ENCODE measurements around the gene ATP5F1D. TPM values are rescaled to one million over a fixed set of nuclear protein-coding genes. Genes with fewer than 3 reads are reported as not detected.
A peak's percentile ranks its signal among the peaks of the same experiment; 100 is the strongest.

Gene ATP5F1D
- total RNA-seq, 2 experiments from 2014 or later, result 151 to 166 TPM

- CTCF ChIA-PET, result interaction anchor here (1.2 kb wide), 1 partner anchor 13 kb away, joined by 3 read pairs; no protein-coding TSS in a partner anchor
- H3K27ac Mint-ChIP-seq, result no peak overlapping the region
- no peaks in the 10 kb centered on the region for H3K36me3 Mint-ChIP-seq (ENCODE audit: low read depth)
- no peaks in the 10 kb centered on the region for H3K9me3 Mint-ChIP-seq
- no peak for DNase-seq
- no peaks in the 10 kb centered on the region for H3K27me3 Mint-ChIP-seq
- H3K4me1 Mint-ChIP-seq, result no peaks in the 10 kb centered on the region
- no peak overlapping the region for H3K4me3 Mint-ChIP-seq
- POLR2A ChIA-PET, result no interaction called here
These were observed 10.6 kb upstream of the ATP5F1D start for GRCh38 chr19:1230783-1231489.

- H3K9me3 Mint-ChIP-seq, result no peaks in the 10 kb centered on the region
- CTCF ChIA-PET, result no interaction called here
- no peaks in the 10 kb centered on the region for H3K36me3 Mint-ChIP-seq (ENCODE audit: low read depth)
- no peak overlapping the region for H3K4me3 Mint-ChIP-seq
- POLR2A ChIA-PET, result no interaction called here
- H3K4me1 Mint-ChIP-seq, result no peaks in the 10 kb centered on the region
- H3K27ac Mint-ChIP-seq, result peak overlapping the region; percentile 80
- DNase-seq, result no peak
- H3K27me3 Mint-ChIP-seq, result peaks cover 4% of the 10 kb centered on the region
These were observed 9.6 kb upstream of the ATP5F1D start for GRCh38 chr19:1231729-1232637.

DNA sequence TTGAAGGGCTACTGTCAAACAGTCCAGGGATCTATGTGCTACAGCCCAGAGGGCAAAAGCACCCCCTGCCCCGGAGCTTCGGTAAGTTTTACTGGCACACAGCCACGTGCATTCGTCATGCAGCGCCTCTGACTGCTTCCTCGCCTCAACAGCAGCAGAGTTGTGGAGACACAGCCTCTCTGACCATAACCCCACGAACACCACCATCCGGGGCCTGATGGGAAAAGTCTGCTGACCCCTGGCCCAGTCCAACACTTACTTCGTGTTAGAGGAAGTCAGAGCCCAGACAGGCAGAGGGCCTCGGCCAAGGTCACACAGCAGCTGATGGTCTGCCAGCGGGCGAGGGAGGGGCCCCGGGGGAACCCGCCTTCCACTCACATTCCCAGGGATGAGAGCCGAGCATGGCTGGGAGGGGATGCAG, 8.9 kb upstream of the ATP5F1D start:
- peaks cover 6% of the 10 kb centered on the region for H3K27me3 Mint-ChIP-seq
- no peaks in the 10 kb centered on the region for H3K9me3 Mint-ChIP-seq
- ChIA-PET CTCF (interaction anchor here (1.0 kb wide), 1 partner anchor 12 kb away, joined by 3 read pairs; no protein-coding TSS in a partner anchor), POLR2A (no interaction called here)
- H3K36me3 Mint-ChIP-seq (ENCODE audit: low read depth), result no peaks in the 10 kb centered on the region
- no peak overlapping the region for H3K4me3 Mint-ChIP-seq
- DNase-seq, result no peak
- peak overlapping the region; percentile 80 for H3K27ac Mint-ChIP-seq
- no peaks in the 10 kb centered on the region for H3K4me1 Mint-ChIP-seq

DNA sequence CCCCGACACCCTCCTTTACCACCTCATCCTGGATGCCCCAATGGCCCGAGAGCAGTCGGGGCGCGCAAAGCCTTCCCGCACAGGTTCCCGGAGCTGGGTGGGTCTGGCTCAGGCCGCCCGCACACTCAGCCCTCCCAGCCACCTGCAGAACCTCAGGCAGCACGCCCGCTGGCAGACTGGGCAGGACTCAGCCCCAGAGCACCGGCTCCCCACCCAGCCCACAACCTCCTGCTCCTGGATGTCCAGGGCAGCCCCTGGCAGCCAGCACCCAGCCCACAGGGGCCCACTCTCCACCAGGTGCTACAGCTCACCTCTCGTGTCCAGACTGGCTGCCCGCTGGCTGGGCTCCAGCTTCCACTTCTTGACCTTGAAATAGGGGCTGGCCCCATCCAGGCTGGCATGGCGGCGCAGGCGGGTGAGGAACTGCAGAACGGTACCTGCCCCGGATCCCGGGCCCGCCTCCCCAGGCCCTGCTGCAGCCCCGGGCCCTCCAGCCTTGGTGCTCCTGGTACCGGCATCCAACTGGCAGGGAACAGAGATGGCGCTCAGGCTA, 8.4 kb upstream of the ATP5F1D start:
- Mint-ChIP-seq H3K9me3 (no peaks in the 10 kb centered on the region), H3K36me3 (ENCODE audit: low read depth) (no peaks in the 10 kb centered on the region), H3K27me3 (peaks cover 7% of the 10 kb centered on the region), H3K4me3 (no peak overlapping the region), H3K4me1 (peaks cover under 1% of the 10 kb centered on the region), H3K27ac (no peak overlapping the region)
- ChIA-PET POLR2A (no interaction called here), CTCF (interaction anchor here (1.0 kb wide), 1 partner anchor 11 kb away, joined by 3 read pairs; no protein-coding TSS in a partner anchor)
- no peak for DNase-seq

- POLR2A ChIA-PET, result no interaction called here
- CTCF ChIA-PET, result no interaction called here
- Mint-ChIP-seq H3K27ac (no peak overlapping the region), H3K36me3 (ENCODE audit: low read depth) (peaks cover 6% of the 10 kb centered on the region), H3K4me1 (peaks cover 12% of the 10 kb centered on the region), H3K27me3 (peaks cover 18% of the 10 kb centered on the region), H3K4me3 (no peak overlapping the region), H3K9me3 (no peaks in the 10 kb centered on the region)
- DNase-seq, result no peak
These were observed 7.2 kb upstream of the ATP5F1D start for GRCh38 chr19:1234051-1234954.

GRCh38 chr19:1234955-1235380, 6.6 kb upstream of the ATP5F1D start:
- ChIA-PET CTCF (no interaction called here), POLR2A (no interaction called here)
- peaks cover 6% of the 10 kb centered on the region for H3K36me3 Mint-ChIP-seq (ENCODE audit: low read depth)

DNA sequence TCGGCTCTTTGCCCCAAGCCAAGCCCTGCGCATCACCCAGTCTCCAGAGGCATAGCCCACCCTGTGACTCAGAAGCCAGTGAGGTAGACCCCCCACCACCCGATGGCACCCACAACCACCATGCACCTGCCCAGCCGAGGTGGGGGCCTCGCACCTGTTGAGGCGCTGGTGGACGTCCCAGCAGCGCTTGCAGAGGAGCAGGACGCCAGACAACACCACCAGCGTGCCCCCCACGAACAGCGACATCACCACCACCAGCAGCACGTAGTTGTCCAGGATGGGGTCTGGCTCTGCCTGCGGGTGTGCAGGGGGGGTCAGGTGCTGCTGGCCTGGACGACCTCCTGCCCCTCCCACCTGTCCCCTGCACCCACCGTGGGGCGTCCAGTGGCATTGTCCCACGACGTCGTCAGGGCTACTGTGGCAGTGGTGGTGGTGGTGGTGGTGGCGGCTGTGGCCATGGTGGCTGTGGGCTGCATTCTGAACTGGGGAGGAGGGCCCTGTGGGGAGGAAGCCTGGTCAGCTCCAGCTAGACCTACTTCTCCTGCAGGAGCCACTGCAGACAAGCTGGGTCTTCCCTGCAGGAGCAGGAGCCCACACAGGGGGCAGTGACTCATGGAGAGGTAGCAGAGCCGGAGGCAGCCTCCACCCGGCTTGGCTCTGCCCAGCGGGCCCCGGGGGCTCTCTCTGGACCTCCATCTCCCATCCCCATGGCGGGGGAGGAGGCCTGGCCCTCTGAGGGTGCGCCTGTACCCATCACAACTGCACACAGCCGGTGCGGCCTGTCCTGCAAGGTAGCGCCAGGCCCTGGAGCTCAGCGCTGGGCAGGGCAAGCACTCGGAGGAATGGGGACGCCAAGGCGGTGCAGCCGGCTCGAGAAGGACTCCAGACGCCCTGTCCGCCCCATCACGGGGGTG, 5.7 kb upstream of the ATP5F1D start:
- H3K36me3 Mint-ChIP-seq (ENCODE audit: low read depth), result peaks cover 6% of the 10 kb centered on the region
- H3K9me3 Mint-ChIP-seq, result no peaks in the 10 kb centered on the region
- no peak overlapping the region for H3K4me3 Mint-ChIP-seq
- H3K27ac Mint-ChIP-seq, result no peak overlapping the region
- peaks cover 22% of the 10 kb centered on the region for H3K27me3 Mint-ChIP-seq
- POLR2A ChIA-PET, result no interaction called here
- CTCF ChIA-PET, result interaction anchor here (0.9 to 1.1 kb wide), 2 partner anchors 8 to 15 kb away, joined by 3 read pairs; no protein-coding TSS in a partner anchor
- peaks cover 18% of the 10 kb centered on the region for H3K4me1 Mint-ChIP-seq
- DNase-seq, result no peak

More at GRCh38 chr19:1234955-1235380, 6.6 kb upstream of the ATP5F1D start:
- Mint-ChIP-seq H3K4me3 (no peak overlapping the region), H3K9me3 (no peaks in the 10 kb centered on the region), H3K4me1 (peaks cover 14% of the 10 kb centered on the region), H3K27ac (no peak overlapping the region), H3K27me3 (peaks cover 22% of the 10 kb centered on the region)
- no peak for DNase-seq

- CTCF ChIA-PET, result interaction anchor here (0.9 to 1.1 kb wide), 2 partner anchors 8 to 15 kb away, joined by 3 read pairs; no protein-coding TSS in a partner anchor
- H3K4me3 Mint-ChIP-seq, result no peak overlapping the region
These were observed 5.0 kb upstream of the ATP5F1D start for GRCh38 chr19:1236576-1236975.

GRCh38 chr19:1237027-1237659, 4.4 kb upstream of the ATP5F1D start:
- DNase-seq, result no peak
- H3K36me3 Mint-ChIP-seq (ENCODE audit: low read depth), result peaks cover 6% of the 10 kb centered on the region
- no peak overlapping the region for H3K4me3 Mint-ChIP-seq
- ChIA-PET CTCF (interaction anchor here (1.1 kb wide), 1 partner anchor 16 kb away, joined by 3 read pairs; no protein-coding TSS in a partner anchor), POLR2A (no interaction called here)
- peaks cover 23% of the 10 kb centered on the region for H3K27me3 Mint-ChIP-seq
- peaks cover 25% of the 10 kb centered on the region for H3K4me1 Mint-ChIP-seq
- H3K27ac Mint-ChIP-seq, result no peak overlapping the region
- no peaks in the 10 kb centered on the region for H3K9me3 Mint-ChIP-seq

More at GRCh38 chr19:1236576-1236975, 5.0 kb upstream of the ATP5F1D start:
- H3K27me3 Mint-ChIP-seq, result peaks cover 23% of the 10 kb centered on the region
- H3K4me1 Mint-ChIP-seq, result peaks cover 25% of the 10 kb centered on the region
- H3K27ac Mint-ChIP-seq, result no peak overlapping the region
- H3K36me3 Mint-ChIP-seq (ENCODE audit: low read depth), result peaks cover 6% of the 10 kb centered on the region
- POLR2A ChIA-PET, result no interaction called here
- no peaks in the 10 kb centered on the region for H3K9me3 Mint-ChIP-seq
- no peak for DNase-seq

DNA sequence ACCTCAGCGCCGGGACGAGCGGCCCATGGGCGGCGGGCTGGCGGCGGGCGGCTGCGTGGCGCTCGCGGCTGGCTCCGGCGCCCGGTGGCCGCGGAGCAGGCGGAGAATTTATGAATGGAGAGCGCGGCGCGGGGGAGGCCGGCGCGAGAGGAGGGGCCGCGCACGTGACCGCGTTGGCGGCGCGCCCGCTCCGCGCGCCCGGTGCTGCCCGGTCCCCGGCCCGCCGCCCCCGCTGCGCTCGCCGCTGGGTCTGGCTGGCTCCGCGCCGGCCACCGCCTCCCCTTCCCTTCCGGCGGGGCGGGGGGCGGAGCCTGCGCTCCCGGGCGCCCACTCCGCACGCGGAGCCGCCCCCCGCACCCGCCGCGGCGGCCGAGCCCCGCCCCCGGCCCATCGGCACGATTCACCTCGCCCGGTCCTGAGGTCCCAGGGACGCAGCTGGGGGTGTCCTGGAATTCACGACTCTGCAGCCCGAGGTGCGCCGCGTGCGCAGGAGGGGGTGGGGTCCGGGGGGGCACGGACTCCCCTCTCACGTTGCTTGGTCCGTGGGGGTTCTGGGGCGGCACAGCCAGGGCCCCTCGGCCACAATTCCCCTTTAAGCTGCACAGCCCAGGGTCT, 3.7 kb upstream of the ATP5F1D start, which contains the start of gene CBARP:
TSS of gene CBARP (minus strand) at position 252 of the 615 bp plus-strand sequence. CDS start 1,905 bp downstream, outside the sequence.
- Mint-ChIP-seq H3K9me3 (no peaks in the 10 kb centered on the region), H3K4me3 (peak within 1 kb of the TSS; percentile 66), H3K27me3 (peaks cover 23% of the 10 kb centered on the region), H3K27ac (peak within 1 kb of the TSS; percentile 72), H3K4me1 (peaks cover 32% of the 10 kb centered on the region), H3K36me3 (ENCODE audit: low read depth) (peaks cover 9% of the 10 kb centered on the region)
- no peak for DNase-seq
- CTCF ChIA-PET, result interaction anchor here (0.8 to 1.1 kb wide), 2 partner anchors 29 to 35 kb away, joined by 3 read pairs; no protein-coding TSS in a partner anchor
- POLR2A ChIA-PET, result no interaction called here
